Measurements from ENCODE around the gene ZNF581.

The ZNF581 gene

GRCh38 chr19:55666343-55667005 lies 23.0 kb downstream of the ZNF581 start:
- no peak for DNase-seq (ENCODE audit: low read depth)

- no peak for DNase-seq (ENCODE audit: low read depth)
These were observed 23.5 kb downstream of the ZNF581 start for GRCh38 chr19:55667006-55667381.

- DNase-seq (ENCODE audit: low read depth), result no peak
These were observed 24.1 kb downstream of the ZNF581 start for GRCh38 chr19:55667511-55667910.

GRCh38 chr19:55667958-55668357 lies 24.5 kb downstream of the ZNF581 start:
- DNase-seq (ENCODE audit: low read depth), result no peak

GRCh38 chr19:55668603-55669348 lies 25.3 kb downstream of the ZNF581 start:
- no peak for DNase-seq (ENCODE audit: low read depth)

GRCh38 chr19:55669418-55670279 lies 26.2 kb downstream of the ZNF581 start:
- no peak for DNase-seq (ENCODE audit: low read depth)

GRCh38 chr19:55670280-55671053 lies 27.0 kb downstream of the ZNF581 start:
- DNase-seq (ENCODE audit: low read depth), result no peak

- no peak for DNase-seq (ENCODE audit: low read depth)
These were observed 27.6 kb downstream of the ZNF581 start for GRCh38 chr19:55671054-55671378.

- DNase-seq (ENCODE audit: low read depth), result peak; percentile 75
These were observed 29.0 kb downstream of the ZNF581 start for GRCh38 chr19:55672418-55672817.

GRCh38 chr19:55673465-55673864 lies 30.0 kb downstream of the ZNF581 start:
- no peak for DNase-seq (ENCODE audit: low read depth)

GRCh38 chr19:55673889-55674288 lies 30.4 kb downstream of the ZNF581 start:
- DNase-seq (ENCODE audit: low read depth), result no peak

GRCh38 chr19:55674459-55674840 lies 31.0 kb downstream of the ZNF581 start:
- no peak for DNase-seq (ENCODE audit: low read depth)

GRCh38 chr19:55674841-55675660 lies 31.6 kb downstream of the ZNF581 start, which contains the start of gene EPN1:
TSS of gene EPN1 (plus strand) at chr19:55675226. CDS start at chr19:55678628, 3,402 bp downstream.
- DNase-seq (ENCODE audit: low read depth), result peak; percentile 94

- no peak for DNase-seq (ENCODE audit: low read depth)
These were observed 32.4 kb downstream of the ZNF581 start for GRCh38 chr19:55675661-55676354.

GRCh38 chr19:55676383-55676782 lies 32.9 kb downstream of the ZNF581 start:
- DNase-seq (ENCODE audit: low read depth), result no peak

GRCh38 chr19:55676889-55677505 lies 33.5 kb downstream of the ZNF581 start:
- no peak for DNase-seq (ENCODE audit: low read depth)

GRCh38 chr19:55677572-55678028 lies 34.2 kb downstream of the ZNF581 start:
- DNase-seq (ENCODE audit: low read depth), result no peak

GRCh38 chr19:55678121-55678671 lies 34.7 kb downstream of the ZNF581 start:
- DNase-seq (ENCODE audit: low read depth), result no peak
